ENCODE measurements around the gene PPOX. TPM values are rescaled to one million over a fixed set of nuclear protein-coding genes. Genes with fewer than 3 reads are reported as not detected.

PPOX gene
- total and polyA plus RNA-seq, 2 experiments from 2014 or later: 26.5 to 39.6 TPM

DNA sequence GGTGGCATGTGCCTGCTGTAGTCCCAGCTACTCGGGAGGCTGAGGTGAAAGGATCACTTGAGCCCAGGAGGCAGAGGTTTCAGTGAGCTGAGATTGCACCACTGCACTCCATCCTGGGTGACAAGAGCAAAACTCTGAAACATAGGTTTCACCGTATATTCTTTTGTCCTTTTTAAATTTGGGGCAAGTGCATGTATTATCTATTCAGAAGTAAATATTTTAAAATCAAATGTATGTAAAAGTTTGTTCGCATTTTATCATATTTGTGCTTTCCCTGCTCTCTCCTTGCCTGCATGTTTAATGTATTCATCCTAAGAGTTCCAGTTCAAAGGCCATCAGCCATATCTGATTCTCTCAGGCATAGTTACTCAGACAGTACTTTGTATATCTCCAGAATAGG is 20.4 kb upstream of the PPOX start:
- Mint-ChIP-seq H3K27ac (no peak overlapping the region), H3K27me3 (ENCODE audit: insufficient read depth, low read depth, poor library complexity) (peaks cover 3% of the 10 kb centered on the region), H3K4me3 (no peak overlapping the region), H3K36me3 (ENCODE audit: low read depth) (no peaks in the 10 kb centered on the region), H3K4me1 (no peaks in the 10 kb centered on the region), H3K9me3 (no peaks in the 10 kb centered on the region)
- H4K20me1 ChIP-seq (replicated peaks; ENCODE audit: insufficient read depth): no peaks in the 10 kb centered on the region
- H2AFZ ChIP-seq: no peak overlapping the region
- DNase-seq (ENCODE audit: low spot score) (no peak), ATAC-seq (no peak)
- H3F3A ChIP-seq (replicated peaks; ENCODE audit: low read depth): no peaks in the 10 kb centered on the region
- no peak for TF ChIP-seq POLR2AphosphoS5 (IDR thresholded peaks at IDR 0.05; ENCODE audit: low read depth)
- no peak for TF ChIP-seq STAT1 (IDR thresholded peaks at IDR 0.05; ENCODE audit: unreplicated experiment)
- H3K36me3 ChIP-seq (ENCODE audit: insufficient read depth): no peaks in the 10 kb centered on the region
- no peak overlapping the region for H3K4me2 ChIP-seq
- H3K9me2 ChIP-seq (ENCODE audit: insufficient read depth): no peaks in the 10 kb centered on the region
- no peak overlapping the region for H3K4me3 ChIP-seq
- H3K27ac ChIP-seq (ENCODE audit: low read depth): no peak overlapping the region
- H3K27me3 ChIP-seq (ENCODE audit: insufficient read depth): no peaks in the 10 kb centered on the region
- no peaks in the 10 kb centered on the region for H3K79me2 ChIP-seq (replicated peaks; ENCODE audit: insufficient read depth)
- H3K4me1 ChIP-seq (ENCODE audit: insufficient read depth): no peaks in the 10 kb centered on the region

DNA sequence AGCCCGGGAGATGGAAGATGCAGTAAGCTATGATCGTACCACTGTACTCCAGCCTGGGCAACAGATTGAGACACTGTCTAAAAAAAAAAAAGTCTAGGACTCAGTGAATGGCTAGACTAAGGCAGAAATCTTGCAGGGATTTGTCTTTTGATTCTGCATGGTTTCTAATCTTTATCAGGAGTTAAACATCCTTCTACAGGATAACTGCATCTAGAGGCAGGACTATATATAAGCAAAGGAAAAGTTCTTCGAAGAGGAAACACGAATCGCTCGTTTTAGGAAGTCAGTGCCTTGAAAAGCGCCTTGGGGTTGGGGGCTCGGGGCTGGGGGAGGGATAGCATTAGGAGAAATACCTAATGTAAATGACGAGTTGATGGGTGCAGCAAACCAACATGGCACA is 13.1 kb upstream of the PPOX start:
- peak; percentile 19 for ATAC-seq
- no peaks in the 10 kb centered on the region; the same call in 1 of the 2 replicates for H3K36me3 ChIP-seq (ENCODE audit: insufficient read depth)
- peak; percentile 36 for DNase-seq (ENCODE audit: low spot score)
- H3K9me2 ChIP-seq (ENCODE audit: insufficient read depth): no peaks in the 10 kb centered on the region
- peaks cover 7% of the 10 kb centered on the region; the same call in 1 of the 2 replicates for H3F3A ChIP-seq (replicated peaks; ENCODE audit: low read depth)
- peaks cover 14% of the 10 kb centered on the region for H3K36me3 Mint-ChIP-seq (ENCODE audit: low read depth)
- no peaks in the 10 kb centered on the region for H4K20me1 ChIP-seq (replicated peaks; ENCODE audit: insufficient read depth)
- H3K79me2 ChIP-seq (replicated peaks; ENCODE audit: insufficient read depth): 0 out of 2 replicates have a peak, but pooled peaks cover 9% of the 10 kb centered on the region
- peak overlapping the region; percentile 60 for H3K4me3 ChIP-seq
- no peaks in the 10 kb centered on the region for H3K27me3 ChIP-seq (ENCODE audit: insufficient read depth)
- H3K27ac Mint-ChIP-seq: no peak overlapping the region; the same call in 1 of the 2 replicates
- peaks cover 5% of the 10 kb centered on the region for H3K4me1 ChIP-seq (ENCODE audit: insufficient read depth)
- peak overlapping the region; percentile 97 for H3K4me3 Mint-ChIP-seq
- H3K4me1 Mint-ChIP-seq: peaks cover 7% of the 10 kb centered on the region; the same call in 2 of the 3 replicates
- no peaks in the 10 kb centered on the region for H3K9me3 Mint-ChIP-seq
- H3K27me3 Mint-ChIP-seq (ENCODE audit: insufficient read depth, low read depth, poor library complexity): peaks cover 3% of the 10 kb centered on the region
- peak overlapping the region; percentile 76 for H3K4me2 ChIP-seq
- peak overlapping the region; percentile 97 for H3K27ac ChIP-seq (ENCODE audit: low read depth)
- H2AFZ ChIP-seq: peak overlapping the region; percentile 96
- TF ChIP-seq STAT1 (IDR thresholded peaks at IDR 0.05; ENCODE audit: unreplicated experiment) (no peak), EZH2phosphoT487 (IDR thresholded peaks at IDR 0.05; ENCODE audit: unreplicated experiment) (no peak), POLR2AphosphoS5 (IDR thresholded peaks at IDR 0.05; ENCODE audit: low read depth) (no peak), ZNF114 (CRISPR knock-in tag; IDR thresholded peaks at IDR 0.05) (no peak), CREB1 (CRISPR knock-in tag; IDR thresholded peaks at IDR 0.05; ENCODE audit: low read depth) (no peak), EZH2 (IDR thresholded peaks at IDR 0.05; ENCODE audit: low read depth, unreplicated experiment) (no peak), NANOG (IDR thresholded peaks at IDR 0.05; ENCODE audit: borderline replicate concordance) (no peak), ZNF331 (CRISPR knock-in tag; IDR thresholded peaks at IDR 0.05; ENCODE audit: low read depth) (no peak), JUNB (IDR thresholded peaks at IDR 0.05; ENCODE audit: unreplicated experiment) (no peak)
- TF ChIP-seq, protein P1, sequence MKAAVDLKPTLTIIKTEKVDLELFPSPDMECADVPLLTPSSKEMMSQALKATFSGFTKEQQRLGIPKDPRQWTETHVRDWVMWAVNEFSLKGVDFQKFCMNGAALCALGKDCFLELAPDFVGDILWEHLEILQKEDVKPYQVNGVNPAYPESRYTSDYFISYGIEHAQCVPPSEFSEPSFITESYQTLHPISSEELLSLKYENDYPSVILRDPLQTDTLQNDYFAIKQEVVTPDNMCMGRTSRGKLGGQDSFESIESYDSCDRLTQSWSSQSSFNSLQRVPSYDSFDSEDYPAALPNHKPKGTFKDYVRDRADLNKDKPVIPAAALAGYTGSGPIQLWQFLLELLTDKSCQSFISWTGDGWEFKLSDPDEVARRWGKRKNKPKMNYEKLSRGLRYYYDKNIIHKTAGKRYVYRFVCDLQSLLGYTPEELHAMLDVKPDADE (IDR thresholded peaks at IDR 0.05): no peak
- TF ChIP-seq, protein P2, sequence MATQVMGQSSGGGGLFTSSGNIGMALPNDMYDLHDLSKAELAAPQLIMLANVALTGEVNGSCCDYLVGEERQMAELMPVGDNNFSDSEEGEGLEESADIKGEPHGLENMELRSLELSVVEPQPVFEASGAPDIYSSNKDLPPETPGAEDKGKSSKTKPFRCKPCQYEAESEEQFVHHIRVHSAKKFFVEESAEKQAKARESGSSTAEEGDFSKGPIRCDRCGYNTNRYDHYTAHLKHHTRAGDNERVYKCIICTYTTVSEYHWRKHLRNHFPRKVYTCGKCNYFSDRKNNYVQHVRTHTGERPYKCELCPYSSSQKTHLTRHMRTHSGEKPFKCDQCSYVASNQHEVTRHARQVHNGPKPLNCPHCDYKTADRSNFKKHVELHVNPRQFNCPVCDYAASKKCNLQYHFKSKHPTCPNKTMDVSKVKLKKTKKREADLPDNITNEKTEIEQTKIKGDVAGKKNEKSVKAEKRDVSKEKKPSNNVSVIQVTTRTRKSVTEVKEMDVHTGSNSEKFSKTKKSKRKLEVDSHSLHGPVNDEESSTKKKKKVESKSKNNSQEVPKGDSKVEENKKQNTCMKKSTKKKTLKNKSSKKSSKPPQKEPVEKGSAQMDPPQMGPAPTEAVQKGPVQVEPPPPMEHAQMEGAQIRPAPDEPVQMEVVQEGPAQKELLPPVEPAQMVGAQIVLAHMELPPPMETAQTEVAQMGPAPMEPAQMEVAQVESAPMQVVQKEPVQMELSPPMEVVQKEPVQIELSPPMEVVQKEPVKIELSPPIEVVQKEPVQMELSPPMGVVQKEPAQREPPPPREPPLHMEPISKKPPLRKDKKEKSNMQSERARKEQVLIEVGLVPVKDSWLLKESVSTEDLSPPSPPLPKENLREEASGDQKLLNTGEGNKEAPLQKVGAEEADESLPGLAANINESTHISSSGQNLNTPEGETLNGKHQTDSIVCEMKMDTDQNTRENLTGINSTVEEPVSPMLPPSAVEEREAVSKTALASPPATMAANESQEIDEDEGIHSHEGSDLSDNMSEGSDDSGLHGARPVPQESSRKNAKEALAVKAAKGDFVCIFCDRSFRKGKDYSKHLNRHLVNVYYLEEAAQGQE (IDR thresholded peaks at IDR 0.05; ENCODE audit: unreplicated experiment): no peak
- TF ChIP-seq, protein P3, sequence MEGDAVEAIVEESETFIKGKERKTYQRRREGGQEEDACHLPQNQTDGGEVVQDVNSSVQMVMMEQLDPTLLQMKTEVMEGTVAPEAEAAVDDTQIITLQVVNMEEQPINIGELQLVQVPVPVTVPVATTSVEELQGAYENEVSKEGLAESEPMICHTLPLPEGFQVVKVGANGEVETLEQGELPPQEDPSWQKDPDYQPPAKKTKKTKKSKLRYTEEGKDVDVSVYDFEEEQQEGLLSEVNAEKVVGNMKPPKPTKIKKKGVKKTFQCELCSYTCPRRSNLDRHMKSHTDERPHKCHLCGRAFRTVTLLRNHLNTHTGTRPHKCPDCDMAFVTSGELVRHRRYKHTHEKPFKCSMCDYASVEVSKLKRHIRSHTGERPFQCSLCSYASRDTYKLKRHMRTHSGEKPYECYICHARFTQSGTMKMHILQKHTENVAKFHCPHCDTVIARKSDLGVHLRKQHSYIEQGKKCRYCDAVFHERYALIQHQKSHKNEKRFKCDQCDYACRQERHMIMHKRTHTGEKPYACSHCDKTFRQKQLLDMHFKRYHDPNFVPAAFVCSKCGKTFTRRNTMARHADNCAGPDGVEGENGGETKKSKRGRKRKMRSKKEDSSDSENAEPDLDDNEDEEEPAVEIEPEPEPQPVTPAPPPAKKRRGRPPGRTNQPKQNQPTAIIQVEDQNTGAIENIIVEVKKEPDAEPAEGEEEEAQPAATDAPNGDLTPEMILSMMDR (conservative IDR thresholded peaks at IDR 0.05; ENCODE audit: low read depth in 2 of 2): no peak
